ENCODE measurements around the gene AUTS2.

AUTS2 gene

DNA sequence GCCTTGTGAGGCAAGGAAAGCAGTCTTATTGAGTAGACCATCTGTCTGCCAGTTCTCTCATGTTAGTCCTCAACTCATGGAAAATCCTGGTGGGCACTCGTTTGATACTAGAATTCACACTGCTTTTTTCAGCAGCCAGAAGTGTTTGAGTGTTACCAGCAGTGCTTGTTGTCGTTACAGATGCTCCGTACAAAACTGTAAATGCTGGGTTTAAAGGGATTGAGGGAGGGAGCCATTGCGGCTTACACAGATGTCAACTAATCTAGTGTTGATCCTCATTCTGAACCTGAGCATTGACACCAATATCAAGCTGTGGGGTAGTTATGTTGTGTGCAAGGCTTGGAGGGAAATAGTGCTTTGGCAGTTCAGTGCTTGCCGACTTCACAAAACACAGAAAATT, 348.6 kb downstream of the AUTS2 start:
- TF ChIP-seq TAF1 (IDR thresholded peaks at IDR 0.05; ENCODE audit: borderline replicate concordance, low read depth, low read length): no peak
- no peak for TF ChIP-seq POLR2A (IDR thresholded peaks at IDR 0.05; ENCODE audit: low read depth, low read length)
- no peak for TF ChIP-seq POLR2AphosphoS5 (IDR thresholded peaks at IDR 0.05; ENCODE audit: low read depth, low read length)
- FAIRE-seq (no peak), DNase-seq (ENCODE audit: insufficient read length) (no peak)

DNA sequence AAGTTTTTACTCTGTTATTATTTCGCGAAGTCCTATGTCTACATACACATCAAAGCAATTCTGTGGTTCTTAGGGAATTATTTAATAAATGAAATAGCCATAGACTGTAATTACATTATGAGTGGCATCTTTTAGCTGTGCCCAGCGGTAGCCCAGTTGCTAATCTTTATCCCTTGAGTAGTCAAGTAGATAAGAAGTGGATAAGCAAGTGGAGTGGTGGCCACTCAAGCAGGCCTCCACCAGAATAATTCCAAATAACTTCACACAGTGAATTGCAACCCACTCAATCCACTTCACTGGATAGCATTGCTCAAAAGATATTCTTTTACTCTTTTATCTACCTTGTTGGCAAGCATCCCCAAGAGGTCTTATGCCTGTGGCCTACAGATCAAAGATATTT, 349.7 kb downstream of the AUTS2 start:
- TF ChIP-seq TAF1 (IDR thresholded peaks at IDR 0.05; ENCODE audit: borderline replicate concordance, low read depth, low read length) (no peak), POLR2A (IDR thresholded peaks at IDR 0.05; ENCODE audit: low read depth, low read length) (no peak), POLR2AphosphoS5 (IDR thresholded peaks at IDR 0.05; ENCODE audit: low read depth, low read length) (no peak)
- DNase-seq (ENCODE audit: insufficient read length): no peak
- no peak for FAIRE-seq

DNA sequence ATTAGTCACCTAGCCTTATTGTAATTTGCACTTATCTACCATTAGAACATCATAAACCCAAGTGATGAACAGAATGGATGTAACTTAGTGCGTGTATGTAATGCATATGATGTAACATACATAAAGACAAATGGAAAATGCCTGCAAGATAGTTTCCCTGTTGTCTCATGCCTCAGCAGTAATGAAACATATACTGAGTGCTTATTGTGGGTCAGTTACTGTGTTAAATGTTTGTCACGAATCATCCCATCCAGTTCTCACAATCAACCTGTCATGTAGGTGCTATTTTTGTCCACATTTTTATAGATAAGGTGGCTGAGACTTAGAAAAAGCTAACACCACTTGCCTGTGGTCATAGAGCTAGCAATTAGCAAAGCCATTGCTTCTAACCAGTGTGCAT, 350.8 kb downstream of the AUTS2 start:
- TF ChIP-seq POLR2A (IDR thresholded peaks at IDR 0.05; ENCODE audit: low read depth, low read length) (no peak), TAF1 (IDR thresholded peaks at IDR 0.05; ENCODE audit: borderline replicate concordance, low read depth, low read length) (no peak), POLR2AphosphoS5 (IDR thresholded peaks at IDR 0.05; ENCODE audit: low read depth, low read length) (no peak)
- no peak for DNase-seq (ENCODE audit: insufficient read length)
- FAIRE-seq: no peak

- DNase-seq (ENCODE audit: insufficient read length) (no peak), FAIRE-seq (no peak)
- TF ChIP-seq TAF1 (IDR thresholded peaks at IDR 0.05; ENCODE audit: borderline replicate concordance, low read depth, low read length) (no peak), POLR2AphosphoS5 (IDR thresholded peaks at IDR 0.05; ENCODE audit: low read depth, low read length) (no peak)
Measured at GRCh38 chr7:69951458-69951857, 353.2 kb downstream of the AUTS2 start.

DNA sequence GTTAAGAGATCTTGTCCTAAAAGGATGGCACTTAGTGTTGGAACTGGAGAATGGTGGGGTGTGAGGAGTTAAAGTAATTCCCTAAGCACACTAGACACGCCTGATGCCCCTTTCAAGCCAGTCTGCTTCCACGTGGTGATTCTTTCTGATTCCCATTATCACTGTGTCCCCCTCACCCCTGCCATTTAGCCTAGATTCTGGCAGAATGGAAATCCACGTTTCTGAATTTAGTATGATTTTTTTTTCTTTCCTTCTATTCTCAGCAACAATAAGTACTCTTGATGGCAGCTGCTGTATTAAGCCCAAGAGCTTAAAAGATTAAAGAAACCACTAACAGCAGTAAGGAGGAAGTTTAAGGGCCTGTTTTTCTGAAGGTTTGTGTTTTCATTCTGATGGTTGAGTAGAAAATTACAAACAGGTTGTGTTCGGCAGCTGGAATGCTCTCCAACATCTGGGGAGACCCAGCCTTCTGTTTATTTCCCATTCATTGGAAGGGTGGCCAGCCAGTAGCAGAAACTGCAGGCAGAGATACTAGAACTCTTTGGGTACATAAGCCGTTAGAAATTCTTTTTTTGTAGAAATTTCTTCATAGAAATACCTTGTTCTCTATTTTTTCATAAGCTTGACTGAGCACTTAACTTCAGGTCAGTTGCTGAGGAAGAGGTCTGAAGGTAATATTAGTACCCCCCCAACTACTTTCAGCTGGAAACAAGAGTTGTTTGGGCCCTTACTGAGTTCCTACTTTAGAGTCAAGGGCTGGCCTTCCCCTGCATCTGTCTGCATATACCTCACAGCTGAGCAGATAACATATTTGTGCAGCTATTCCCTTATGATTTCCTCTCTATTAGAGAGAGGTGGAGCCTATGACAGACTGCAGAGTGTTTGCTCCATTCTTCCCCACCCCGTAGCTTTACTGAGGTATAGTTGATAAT, 355.1 kb downstream of the AUTS2 start:
- peak; percentile 30 for FAIRE-seq
- TF ChIP-seq TAF1 (IDR thresholded peaks at IDR 0.05; ENCODE audit: borderline replicate concordance, low read depth, low read length): no peak
- no peak for DNase-seq (ENCODE audit: insufficient read length)

- no peak for DNase-seq (ENCODE audit: insufficient read length)
- FAIRE-seq: no peak
Measured at GRCh38 chr7:69956541-69956940, 358.3 kb downstream of the AUTS2 start.

GRCh38 chr7:69957661-69958060, 359.4 kb downstream of the AUTS2 start:
- FAIRE-seq: no peak
- no peak for DNase-seq (ENCODE audit: insufficient read length)
- TF ChIP-seq POLR2AphosphoS5 (IDR thresholded peaks at IDR 0.05; ENCODE audit: low read depth, low read length) (no peak), POLR2A (IDR thresholded peaks at IDR 0.05; ENCODE audit: low read depth, low read length) (no peak)

More at GRCh38 chr7:69956541-69956940, 358.3 kb downstream of the AUTS2 start:
- TF ChIP-seq TAF1 (IDR thresholded peaks at IDR 0.05; ENCODE audit: borderline replicate concordance, low read depth, low read length) (no peak), POLR2AphosphoS5 (IDR thresholded peaks at IDR 0.05; ENCODE audit: low read depth, low read length) (no peak), POLR2A (IDR thresholded peaks at IDR 0.05; ENCODE audit: low read depth, low read length) (no peak)

DNA sequence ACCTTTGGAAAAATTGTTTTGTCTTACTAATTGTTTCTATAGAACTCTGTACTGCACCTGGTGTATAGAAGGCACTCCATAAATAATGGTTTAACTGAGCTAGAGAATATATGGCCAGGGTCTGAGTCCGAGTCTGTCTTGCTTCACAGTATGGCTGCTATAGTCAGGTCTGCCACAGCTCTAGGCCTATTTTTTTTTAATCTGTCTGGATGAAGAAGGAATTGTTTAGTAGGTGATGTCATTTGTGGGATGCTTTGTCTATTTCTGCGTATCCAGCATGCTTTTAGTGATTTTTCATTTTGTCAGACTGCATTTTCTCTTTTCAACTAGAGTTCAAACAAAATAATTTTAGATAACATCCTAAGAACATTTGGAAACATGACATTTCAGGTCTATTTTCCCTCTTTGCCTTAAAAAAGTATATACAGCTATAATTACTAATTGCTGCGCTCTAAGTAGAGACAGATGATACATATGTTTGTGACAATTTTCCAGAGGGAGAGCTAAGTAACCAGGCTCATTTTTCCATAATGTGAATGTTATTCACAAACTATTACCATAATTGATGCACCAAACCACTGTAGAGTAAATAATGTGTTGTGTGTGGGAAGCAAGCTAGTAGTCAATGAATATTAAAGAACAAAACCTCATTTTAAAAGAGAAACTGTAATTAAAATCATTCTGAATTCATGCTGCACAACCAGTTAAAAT, 361.7 kb downstream of the AUTS2 start:
- no peak for TF ChIP-seq POLR2AphosphoS5 (IDR thresholded peaks at IDR 0.05; ENCODE audit: low read depth, low read length)
- no peak for TF ChIP-seq TAF1 (IDR thresholded peaks at IDR 0.05; ENCODE audit: borderline replicate concordance, low read depth, low read length)
- TF ChIP-seq POLR2A (IDR thresholded peaks at IDR 0.05; ENCODE audit: low read depth, low read length): no peak
- DNase-seq (ENCODE audit: insufficient read length) (no peak), FAIRE-seq (no peak)

DNA sequence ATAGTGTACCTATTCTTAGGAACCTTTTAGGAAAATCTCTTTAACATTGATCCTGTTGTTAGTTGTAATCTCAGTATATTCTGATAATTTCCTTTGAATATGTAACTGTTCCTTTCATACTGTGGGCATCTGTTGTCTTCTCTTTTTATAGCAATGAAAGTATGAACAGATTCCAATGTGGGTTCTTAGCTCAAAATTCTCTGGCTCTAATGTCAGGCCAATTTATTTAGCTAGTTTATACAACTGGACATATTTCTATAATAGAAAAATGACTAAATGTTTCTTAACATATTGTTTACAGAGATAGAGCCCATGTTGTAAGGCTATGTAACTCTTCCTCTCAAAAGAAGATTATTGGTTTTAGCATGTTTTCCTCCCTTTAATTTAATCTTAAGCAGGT, 363.2 kb downstream of the AUTS2 start:
- FAIRE-seq: no peak
- TF ChIP-seq POLR2AphosphoS5 (IDR thresholded peaks at IDR 0.05; ENCODE audit: low read depth, low read length): no peak
- TF ChIP-seq POLR2A (IDR thresholded peaks at IDR 0.05; ENCODE audit: low read depth, low read length): no peak
- no peak for TF ChIP-seq TAF1 (IDR thresholded peaks at IDR 0.05; ENCODE audit: borderline replicate concordance, low read depth, low read length)
- DNase-seq (ENCODE audit: insufficient read length): no peak

DNA sequence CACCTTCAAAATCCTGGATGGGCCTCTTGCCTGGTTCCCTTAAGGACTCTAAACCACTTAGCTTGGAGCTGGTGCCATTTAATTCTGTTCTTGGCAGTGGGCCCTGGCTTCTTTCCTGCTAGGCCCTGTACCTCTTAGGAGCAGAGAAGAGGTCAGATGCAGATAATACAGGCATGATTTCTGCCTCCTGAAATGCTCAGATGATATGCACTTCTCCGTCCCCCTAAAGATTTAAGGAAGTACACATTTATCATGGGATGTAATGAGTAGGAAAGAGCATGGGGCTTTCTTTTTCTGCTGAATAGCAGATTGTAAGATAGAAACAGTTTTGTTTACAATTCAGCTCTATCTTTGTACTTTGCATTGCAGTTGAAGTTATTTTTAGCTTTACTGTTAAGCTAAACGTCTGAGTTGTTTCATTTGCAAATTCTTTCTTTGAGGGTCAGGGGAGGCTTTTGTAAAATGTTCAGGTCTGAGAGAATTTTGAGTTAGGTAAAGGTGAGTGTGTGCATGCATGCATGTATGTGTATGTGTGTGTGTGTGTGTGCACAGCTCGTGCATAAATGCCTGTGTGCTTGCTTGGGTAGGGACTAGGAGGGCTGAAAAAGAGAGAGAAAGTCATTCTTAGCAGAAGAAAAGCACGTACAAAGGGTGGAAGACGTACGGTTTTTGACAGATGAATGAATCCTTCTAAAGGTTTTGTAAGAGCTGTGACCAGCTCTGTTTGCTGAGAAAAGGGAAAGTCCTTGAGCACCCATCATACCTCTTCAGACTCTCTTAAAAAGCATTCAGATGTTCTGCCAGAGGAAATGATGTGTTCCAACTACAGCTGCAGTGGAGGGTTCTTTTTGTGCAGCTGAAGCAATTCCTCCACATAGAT, 364.2 kb downstream of the AUTS2 start:
- DNase-seq (ENCODE audit: insufficient read length): no peak

GRCh38 chr7:69963393-69963792, 365.1 kb downstream of the AUTS2 start:
- no peak for FAIRE-seq
- TF ChIP-seq POLR2A (IDR thresholded peaks at IDR 0.05; ENCODE audit: low read depth, low read length): no peak
- TF ChIP-seq POLR2AphosphoS5 (IDR thresholded peaks at IDR 0.05; ENCODE audit: low read depth, low read length): no peak

More for the DNA sequence above, 364.2 kb downstream of the AUTS2 start:
- FAIRE-seq: no peak
- TF ChIP-seq POLR2AphosphoS5 (IDR thresholded peaks at IDR 0.05; ENCODE audit: low read depth, low read length) (no peak), POLR2A (IDR thresholded peaks at IDR 0.05; ENCODE audit: low read depth, low read length) (no peak), TAF1 (IDR thresholded peaks at IDR 0.05; ENCODE audit: borderline replicate concordance, low read depth, low read length) (no peak)

More at GRCh38 chr7:69963393-69963792, 365.1 kb downstream of the AUTS2 start:
- no peak for DNase-seq (ENCODE audit: insufficient read length)
